ENCODE results near the gene HSPA4.
"Not testable (repeated sequence)": the region's sequence is repeated elsewhere in the genome, so short reads cannot be mapped to it uniquely, and the experiment has no call there.

- not testable (repeated sequence) for TF ChIP-seq CTCF (IDR thresholded peaks at IDR 0.05; ENCODE audit: low read depth, low read length); EZH2phosphoT487 (IDR thresholded peaks at IDR 0.05; ENCODE audit: low read depth)
Observed at GRCh38 chr5:133036677-133037076, 15.1 kb upstream of the HSPA4 start.
